ENCODE data around the gene ZNRF2. TPM values are rescaled to one million over a fixed set of nuclear protein-coding genes. Genes with fewer than 3 reads are reported as not detected.

Gene ZNRF2
- total and polyA plus RNA-seq, 2 donors (not counting 3 experiments of a cell fraction or from before 2014, with no cell fraction given) = 1.4 to 5.9 TPM

GRCh38 chr7:30329716-30330115 lies 45.3 kb downstream of the ZNRF2 start:
- H3K4me2 ChIP-seq (ENCODE audit: insufficient read depth, low read length) = no peak overlapping the region
- POLR2A ChIA-PET = interaction anchor here (0.6 kb wide), 1 partner anchor 15 kb away, joined by 3 read pairs; no protein-coding TSS in a partner anchor

More at GRCh38 chr7:30329716-30330115, 45.3 kb downstream of the ZNRF2 start:
- CTCF ChIA-PET = no interaction called here
- Histone ChIP-seq H3K9me1 (replicated peaks; ENCODE audit: control insufficient read depth, extremely low read depth, insufficient read depth, low read length) (no peaks in the 10 kb centered on the region), H3K9me3 (replicated peaks; ENCODE audit: control insufficient read depth, insufficient read depth, low read length) (no peaks in the 10 kb centered on the region), H3K27ac (ENCODE audit: insufficient read depth, low read depth, low read length) (no peak overlapping the region), H3K4me3 (replicated peaks in 1 of 3; ENCODE audit: insufficient read depth in 1 of 3, low read depth in 1 of 3, low read length in 3 of 3) (no peak overlapping the region), H3K27me3 (ENCODE audit: control insufficient read depth in 2 of 2, insufficient read depth in 2 of 2, low read length in 2 of 2) (no peaks in the 10 kb centered on the region), H4K20me1 (replicated peaks; ENCODE audit: control insufficient read depth, extremely low read depth, insufficient read depth, low read length) (no peaks in the 10 kb centered on the region), H3K36me3 (ENCODE audit: control insufficient read depth in 2 of 2, extremely low read depth in 1 of 2, insufficient read depth in 2 of 2, low read length in 2 of 2) (no peaks in the 10 kb centered on the region), H2AFZ (ENCODE audit: low read depth, low read length) (no peak overlapping the region), H3K79me2 (ENCODE audit: control insufficient read depth, insufficient read depth, low read length) (no peaks in the 10 kb centered on the region), H3K4me1 (ENCODE audit: control insufficient read depth, extremely low read depth, insufficient read depth, low read length) (no peaks in the 10 kb centered on the region), H3K9ac (replicated peaks; ENCODE audit: extremely low read depth, insufficient read depth, low read length) (no peak overlapping the region)
- intact Hi-C loops (cut with micrococcal nuclease) (no loop called here), dilution Hi-C loops (cut with MboI; ENCODE audit: extremely low pct_ligation_motif_present, low sequenced_read_pairs) (no loop called here)
- BruUV-seq (replicated peaks) = no TSS peak
- TF ChIP-seq, protein P1, sequence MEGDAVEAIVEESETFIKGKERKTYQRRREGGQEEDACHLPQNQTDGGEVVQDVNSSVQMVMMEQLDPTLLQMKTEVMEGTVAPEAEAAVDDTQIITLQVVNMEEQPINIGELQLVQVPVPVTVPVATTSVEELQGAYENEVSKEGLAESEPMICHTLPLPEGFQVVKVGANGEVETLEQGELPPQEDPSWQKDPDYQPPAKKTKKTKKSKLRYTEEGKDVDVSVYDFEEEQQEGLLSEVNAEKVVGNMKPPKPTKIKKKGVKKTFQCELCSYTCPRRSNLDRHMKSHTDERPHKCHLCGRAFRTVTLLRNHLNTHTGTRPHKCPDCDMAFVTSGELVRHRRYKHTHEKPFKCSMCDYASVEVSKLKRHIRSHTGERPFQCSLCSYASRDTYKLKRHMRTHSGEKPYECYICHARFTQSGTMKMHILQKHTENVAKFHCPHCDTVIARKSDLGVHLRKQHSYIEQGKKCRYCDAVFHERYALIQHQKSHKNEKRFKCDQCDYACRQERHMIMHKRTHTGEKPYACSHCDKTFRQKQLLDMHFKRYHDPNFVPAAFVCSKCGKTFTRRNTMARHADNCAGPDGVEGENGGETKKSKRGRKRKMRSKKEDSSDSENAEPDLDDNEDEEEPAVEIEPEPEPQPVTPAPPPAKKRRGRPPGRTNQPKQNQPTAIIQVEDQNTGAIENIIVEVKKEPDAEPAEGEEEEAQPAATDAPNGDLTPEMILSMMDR (IDR thresholded peaks at IDR 0.05; ENCODE audit: extremely low read depth in 1 of 2, insufficient read depth in 1 of 2, low read depth in 1 of 2, low read length in 2 of 2) = no peak
- TF ChIP-seq GATA2 (IDR thresholded peaks at IDR 0.05; ENCODE audit: insufficient read depth, insufficient read length, low read depth, low read length) (no peak), MYC (IDR thresholded peaks at IDR 0.05; ENCODE audit: low read depth, low read length) (no peak), POLR2AphosphoS5 (IDR thresholded peaks at IDR 0.05; ENCODE audit: insufficient read depth, low read depth, low read length) (no peak), FOS (IDR thresholded peaks at IDR 0.05; ENCODE audit: borderline replicate concordance, insufficient read depth, low read length) (no peak), POLR2A (IDR thresholded peaks at IDR 0.05; ENCODE audit: low read depth, low read length) (no peak), EZH2 (IDR thresholded peaks at IDR 0.05; ENCODE audit: borderline replicate concordance, low read depth, low read length, severe bottlenecking) (no peak), JUN (IDR thresholded peaks at IDR 0.05; ENCODE audit: borderline replicate concordance, insufficient read depth, insufficient read length, low read depth) (no peak)
- TF ChIP-seq, protein P2, sequence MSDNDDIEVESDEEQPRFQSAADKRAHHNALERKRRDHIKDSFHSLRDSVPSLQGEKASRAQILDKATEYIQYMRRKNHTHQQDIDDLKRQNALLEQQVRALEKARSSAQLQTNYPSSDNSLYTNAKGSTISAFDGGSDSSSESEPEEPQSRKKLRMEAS (IDR thresholded peaks at IDR 0.05; ENCODE audit: insufficient read depth, insufficient read length) = no peak
- no peak for FAIRE-seq
- DNase-seq (ENCODE audit: low read depth, low spot score) = no peak

Measured in endothelial cell of umbilical vein (primary cell).